IMR-90 (cell line): ENCODE measurements around the gene NCAM1. TPM values are rescaled to one million over a fixed set of nuclear protein-coding genes. Genes with fewer than 3 reads are reported as not detected.

Source experiments
- ATAC-seq: fragments of 200-7000 bp; cut with Tn5 transposase; 2 replicates; pipeline ENCODE4 v1.9.1; 2020; ENCODE audit warnings: low read depth, mild to moderate bottlenecking, moderate library complexity
- BruUV-seq: library from RNA; stranded (reverse); fragments of 400-500 nt; replicated peaks from 2 replicates; lab custom pipeline; 2021; lab: Mats Ljungman, UMichigan
- CTCF ChIA-PET: fragments of 300-600 bp; formaldehyde crosslinking; extraction: SDS; loops from one replicate; lab custom pipeline; 2021; ENCODE audit warnings: antibody characterized with exemption; lab: Yijun Ruan, JAX
- POLR2A ChIA-PET: fragments of 300-600 bp; sonication (Branson Sonifier 250); formaldehyde crosslinking; loops from one replicate; lab custom pipeline; 2022; ENCODE audit warnings: antibody characterized with exemption; ENCODE audit not compliant: unreplicated experiment; lab: Charles Lee
- DNase-seq: peaks from one replicate; pipeline ENCODE4 v3.0.0; 2013
- H2AFZ ChIP-seq: replicated peaks from 2 replicates; pipeline ENCODE3; 2013; ENCODE audit warnings: low read length, mild to moderate bottlenecking; ENCODE audit not compliant: poor library complexity
- H2AK5ac ChIP-seq: 2 replicates; pipeline ENCODE4 v1.6.1; 2013; ENCODE audit warnings: low read depth, low read length, inconsistent platforms
- H2AK9ac ChIP-seq: replicated peaks from 2 replicates; pipeline ENCODE3; 2013; ENCODE audit warnings: mild to moderate bottlenecking, low read depth, low read length, moderate library complexity; ENCODE audit not compliant: poor library complexity
- H2BK120ac ChIP-seq: 2 replicates; pipeline ENCODE4 v1.6.1; 2013; ENCODE audit warnings: low read depth, low read length, inconsistent platforms
- H2BK15ac ChIP-seq: 3 replicates; pipeline ENCODE4 v1.6.1; 2013; ENCODE audit warnings: low read depth, low read length, inconsistent platforms
- H2BK20ac ChIP-seq: 2 replicates; pipeline ENCODE4 v1.6.1; 2013; ENCODE audit warnings: low read depth, mild to moderate bottlenecking, inconsistent platforms, low read length, moderate library complexity
- H2BK5ac ChIP-seq: 2 replicates; pipeline ENCODE4 v1.6.1; 2013; ENCODE audit warnings: mild to moderate bottlenecking, low read depth, low read length, inconsistent platforms; ENCODE audit not compliant: poor library complexity, severe bottlenecking
- H3K14ac ChIP-seq: replicated peaks from 2 replicates; pipeline ENCODE4 v1.6.1; 2013; ENCODE audit warnings: low read depth, low read length, inconsistent platforms
- H3K18ac ChIP-seq: 2 replicates; pipeline ENCODE4 v1.6.1; 2013; ENCODE audit warnings: low read depth, low read length, control low read depth
- H3K23ac ChIP-seq: 2 replicates; pipeline ENCODE4 v1.6.1; 2013; ENCODE audit warnings: low read depth, low read length, inconsistent platforms
- H3K27ac ChIP-seq: 2 replicates; pipeline ENCODE4 v1.5.1; 2013; ENCODE audit warnings: mild to moderate bottlenecking, control low read depth, low read length; ENCODE audit not compliant: insufficient read depth
- H3K27me3 ChIP-seq: 2 replicates; pipeline ENCODE4 v1.6.1; 2013; ENCODE audit warnings: low read length; ENCODE audit not compliant: control insufficient read depth, insufficient read depth
- H3K36me3 ChIP-seq: 2 replicates; pipeline ENCODE4 v1.6.1; 2013; ENCODE audit warnings: low read length, mixed read lengths; ENCODE audit not compliant: control insufficient read depth, insufficient read depth
- H3K4ac ChIP-seq: 2 replicates; pipeline ENCODE4 v1.6.1; 2013; ENCODE audit warnings: low read depth, low read length, inconsistent platforms
- H3K4me1 ChIP-seq: 2 replicates; pipeline ENCODE4 v1.6.1; 2013; ENCODE audit warnings: low read length, mixed read lengths; ENCODE audit not compliant: control insufficient read depth, insufficient read depth
- H3K4me2 ChIP-seq: 2 replicates; pipeline ENCODE4 v1.6.1; 2013; ENCODE audit warnings: low read depth, mild to moderate bottlenecking, control low read depth, low read length, moderate library complexity
- H3K4me3 ChIP-seq: 2 replicates; pipeline ENCODE4 v1.5.1; 2013; ENCODE audit warnings: low read depth, mild to moderate bottlenecking, control low read depth, low read length, moderate library complexity; ENCODE audit not compliant: insufficient read depth
- H3K56ac ChIP-seq: 2 replicates; pipeline ENCODE4 v1.6.1; 2013; ENCODE audit warnings: low read length, inconsistent platforms; ENCODE audit not compliant: insufficient read depth; ENCODE audit errors: extremely low read depth
- H3K79me1 ChIP-seq, 2 experiments: 2 replicates each; pipeline ENCODE4 v1.6.1; 2013; ENCODE audit warnings: low read length in 2 of 2, inconsistent platforms in 1 of 2, low read depth in 1 of 2
- H3K9ac ChIP-seq: 2 replicates; pipeline ENCODE4 v1.6.1; 2013; ENCODE audit warnings: low read depth, low read length, control low read depth
- H3K9me1 ChIP-seq: 2 replicates; pipeline ENCODE4 v1.6.1; 2013; ENCODE audit warnings: low read length, inconsistent platforms; ENCODE audit not compliant: insufficient read depth
- H3K9me3 ChIP-seq: 2 replicates; pipeline ENCODE4 v1.6.1; 2013; ENCODE audit warnings: low read length; ENCODE audit not compliant: control insufficient read depth, insufficient read depth
- H4K20me1 ChIP-seq: 2 replicates; pipeline ENCODE4 v1.6.1; 2013; ENCODE audit warnings: low read length, inconsistent platforms; ENCODE audit not compliant: insufficient read depth
- H4K5ac ChIP-seq: 2 replicates; pipeline ENCODE4 v1.6.1; 2013; ENCODE audit warnings: mild to moderate bottlenecking, low read depth, low read length, control low read depth
- H4K8ac ChIP-seq, 2 experiments: 2 replicates each; pipeline ENCODE4 v1.6.1; 2013; ENCODE audit warnings: low read depth in 2 of 2, low read length in 2 of 2, control low read depth in 1 of 2, inconsistent platforms in 1 of 2
- H4K91ac ChIP-seq: 2 replicates; pipeline ENCODE4 v1.6.1; 2013; ENCODE audit warnings: low read depth, low read length, inconsistent platforms; ENCODE audit not compliant: insufficient read depth
- POLR2A ChIP-seq: IDR thresholded peaks from 2 replicates; pipeline ENCODE4 v1.6.1; 2012; ENCODE audit warnings: mild to moderate bottlenecking, low read depth, low read length
- RCOR1 ChIP-seq: IDR thresholded peaks from 2 replicates; pipeline ENCODE4 v1.6.1; 2012; ENCODE audit warnings: mild to moderate bottlenecking, low read length, improper control_type of control experiment; ENCODE audit not compliant: insufficient replicate concordance
- WGBS, 2 experiments: methylation state at CpG; one replicate each; pipeline versions ENCODE4 v1.1.5 to v1.1.7; 2013; ENCODE audit warnings: missing lambda C conversion rate in 2 of 2; ENCODE audit not compliant: insufficient read length in 1 of 2; ENCODE audit errors: extremely low coverage in 2 of 2; 5-methylcytosine and 5-hydroxymethylcytosine counted together
- dilution Hi-C: fragments of 300-500 bp; cut with HindIII; formaldehyde crosslinking; loops from one replicate; pipeline ENCODE4 v1.14.3; 2018; ENCODE audit warnings: low sequenced_read_pairs; ENCODE audit not compliant: unreplicated experiment
- in situ Hi-C: fragments of 300-500 bp; cut with MboI; formaldehyde crosslinking; loops from 3 replicates; pipeline ENCODE4 v1.14.3; 2019; ENCODE audit warnings: low sequenced_read_pairs, inconsistent platforms, mixed read lengths
- intact Hi-C: fragments of 100-400 bp; cut with micrococcal nuclease; formaldehyde crosslinking; loops from 2 replicates; pipeline ENCODE4 v1.10.0; 2022
- polyA plus RNA-seq, 3 experiments: library from polyadenylated mRNA; depleted of rRNA; stranded (reverse); fragments of >200 nt; gene quantifications; 2 replicates each; pipeline ENCODE4 v1.2.3, GENCODE V29; 2012; ENCODE audit warnings: low replicate concordance in 1 of 3
- total RNA-seq: library from RNA; depleted of rRNA; stranded (reverse); fragments of >200 nt; gene quantifications from 2 replicates; pipeline ENCODE4 v1.2.3, GENCODE V29; 2012

NCAM1 gene
- total and polyA plus RNA-seq, 2 of the 4 experiments (the other 2 are of a cell fraction) = 0.09 to 0.18 TPM

- no peak overlapping the region for H3K27ac ChIP-seq
Measured at GRCh38 chr11:113018913-113019312, 57.7 kb downstream of the NCAM1 start.

More at GRCh38 chr11:113018913-113019312, 57.7 kb downstream of the NCAM1 start:
- Histone ChIP-seq H3K79me1 (no peaks in the 10 kb centered on the region), H3K56ac (no peak overlapping the region), H2BK120ac (no peak overlapping the region), H3K9me1 (no peaks in the 10 kb centered on the region), H2AK9ac (no peak overlapping the region), H4K20me1 (no peaks in the 10 kb centered on the region), H3K23ac (no peak overlapping the region), H3K4ac (no peak overlapping the region), H3K9ac (no peak overlapping the region), H2BK5ac (no peak overlapping the region), H3K4me3 (no peak overlapping the region), H2BK20ac (no peak overlapping the region), H2AK5ac (no peak overlapping the region), H4K5ac (no peak overlapping the region), H4K8ac (no peak overlapping the region), H2BK15ac (no peak overlapping the region), H3K27me3 (no peaks in the 10 kb centered on the region), H3K36me3 (no peaks in the 10 kb centered on the region), H3K4me2 (no peak overlapping the region), H3K4me1 (no peaks in the 10 kb centered on the region), H2AFZ (no peak overlapping the region), H3K14ac (no peak overlapping the region), H4K91ac (no peak overlapping the region), H3K18ac (no peak overlapping the region), H3K9me3 (peaks cover 5% of the 10 kb centered on the region; the same call in 1 of the 2 replicates)
- CTCF ChIA-PET = no interaction called here
- DNase-seq = no peak
- no peak for TF ChIP-seq RCOR1
- TF ChIP-seq POLR2A = no peak
- WGBS, 2 experiments = 0% methylated on average over 1 of the region's 5 CpGs; no CpG with 5 or more reads in 1 of the 2 experiments
- POLR2A ChIA-PET = no interaction called here
- in situ Hi-C loops = no loop called here
- no peak for ATAC-seq
- no TSS peak for BruUV-seq
- dilution Hi-C loops = no loop called here
- intact Hi-C loops = no loop called here
